Pancreas (tissue), 10 donors: ENCODE results near the gene SFSWAP. TPM values are rescaled to one million over a fixed set of nuclear protein-coding genes. Genes with fewer than 3 reads are reported as not detected.

ENCODE experiments used
- ATAC-seq, 4 donors: fragments of 200-7000 bp; cut with Tn5 transposase; one replicate each; pipeline versions ENCODE4 v1.8.0 to v1.9.1; 2020; ENCODE audit warnings: mild to moderate bottlenecking in 4 of 4, moderate library complexity in 4 of 4
- DNase-seq, 6 donors: peaks; one replicate each; pipeline ENCODE4 v3.0.0-alpha.2; 2020
- FAIRE-seq: peaks from 2 replicates; lab custom pipeline; 2012; peaks lifted over from hg19 to GRCh38; lab: Jason Lieb, UNC
- H3K27ac ChIP-seq, 4 donors: fragments of 200-600 bp; sonication (generic); 1 replicate in 3 of 4; 2 replicates in 1 of 4; pipeline versions ENCODE4 v1.5.0 to v1.8.0; 2020
- H3K27me3 ChIP-seq, 4 donors: fragments of 200-600 bp; one replicate each; pipeline ENCODE4 v1.8.0; 2021
- H3K36me3 ChIP-seq, 3 donors: fragments of 200-600 bp; sonication (generic) in 1 of 3; one replicate each; pipeline versions ENCODE4 v1.5.0 to v1.8.0; 2020 to 2021
- H3K4me1 ChIP-seq, 3 donors: fragments of 200-600 bp; one replicate each; pipeline ENCODE4 v1.8.0; 2021
- H3K4me3 ChIP-seq, 4 donors: fragments of 200-600 bp; sonication (generic) in 2 of 4; one replicate each; pipeline versions ENCODE4 v1.5.0 to v1.8.0; 2020 to 2021
- H3K9me3 ChIP-seq, 4 donors: fragments of 200-600 bp; one replicate each; pipeline ENCODE4 v1.8.0; 2021
- WGBS, 2 donors: extraction: QIAGEN DNeasy Blood & Tissue Kit; methylation state at CpG; one replicate each; pipeline ENCODE4 v1.1.7; 2013; 5-methylcytosine and 5-hydroxymethylcytosine counted together
- intact Hi-C, 3 donors: fragments of 100-400 bp; cut with DNase I; formaldehyde crosslinking; loops; one replicate each; pipeline versions ENCODE4 v1.11.1 to v1.14.2; 2022
- polyA plus RNA-seq, 2 donors: library from polyadenylated mRNA; stranded (reverse); fragments of 200-250 nt; gene quantifications; one replicate each; pipeline ENCODE4 v1.2.3, GENCODE V29; 2013
- total RNA-seq, 6 donors: library from RNA; stranded (reverse); fragmentation: NEBNext Ultra II Directional in 4 of 6; extraction: Animal tissue kit (Norgen Biotek cat#: 25700) in 4 of 6; gene quantifications; one replicate each; pipeline versions ENCODE4 v1.2.1 to v1.2.4, GENCODE V29; 2021 to 2023
- TF ChIP-seq, protein P1 (sequence below), 4 donors: fragments of 200-600 bp; sonication (generic) in 3 of 4; IDR thresholded peaks; one replicate each; pipeline versions ENCODE4 v1.5.0 to v1.8.0; 2021; ENCODE audit warnings: antibody characterized with exemption in 4 of 4
- donor health status: healthy with polysubstance abuse.
- donor health status: DM: no; HTN: no; CAD: no; lungs with moderate emphysema.
- donor health status: DM: no; HTN: no; CAD: no.
- donor health status: control.
- donor health status: control.
- donor health status: Bipolar disorder and iron deficiency.
- donor health status: DM: yes; HTN: yes; CAD: no.
- donor health status: DM: no; HTN: no; CAD: no.
- donor health status: DM: no; HTN: no; CAD: no.
- donor health status: DM: yes; HTN: yes; CAD: no.

SFSWAP gene
- total and polyA plus RNA-seq, 8 donors: 12.9 to 50.7 (median 20.6) TPM

GRCh38 chr12:131725503-131725902, 14.6 kb downstream of the SFSWAP start:
- Histone ChIP-seq H3K36me3 (peaks cover 8 to 68% (median 31%) of the 10 kb centered on the region in 3 donors), H3K4me3 (no peak overlapping the region), H3K27ac (no peak overlapping the region), H3K4me1 (no peaks in the 10 kb centered on the region), H3K27me3 (no peaks in the 10 kb centered on the region), H3K9me3 (no peaks in the 10 kb centered on the region)
- intact Hi-C loops: no loop called here
- ATAC-seq (no peak), FAIRE-seq (no peak), DNase-seq (no peak)
- whole genome bisulfite sequencing, 2 donors: 94 to 97% methylated on average over 11 of the region's 11 CpGs
- TF ChIP-seq, protein P1, sequence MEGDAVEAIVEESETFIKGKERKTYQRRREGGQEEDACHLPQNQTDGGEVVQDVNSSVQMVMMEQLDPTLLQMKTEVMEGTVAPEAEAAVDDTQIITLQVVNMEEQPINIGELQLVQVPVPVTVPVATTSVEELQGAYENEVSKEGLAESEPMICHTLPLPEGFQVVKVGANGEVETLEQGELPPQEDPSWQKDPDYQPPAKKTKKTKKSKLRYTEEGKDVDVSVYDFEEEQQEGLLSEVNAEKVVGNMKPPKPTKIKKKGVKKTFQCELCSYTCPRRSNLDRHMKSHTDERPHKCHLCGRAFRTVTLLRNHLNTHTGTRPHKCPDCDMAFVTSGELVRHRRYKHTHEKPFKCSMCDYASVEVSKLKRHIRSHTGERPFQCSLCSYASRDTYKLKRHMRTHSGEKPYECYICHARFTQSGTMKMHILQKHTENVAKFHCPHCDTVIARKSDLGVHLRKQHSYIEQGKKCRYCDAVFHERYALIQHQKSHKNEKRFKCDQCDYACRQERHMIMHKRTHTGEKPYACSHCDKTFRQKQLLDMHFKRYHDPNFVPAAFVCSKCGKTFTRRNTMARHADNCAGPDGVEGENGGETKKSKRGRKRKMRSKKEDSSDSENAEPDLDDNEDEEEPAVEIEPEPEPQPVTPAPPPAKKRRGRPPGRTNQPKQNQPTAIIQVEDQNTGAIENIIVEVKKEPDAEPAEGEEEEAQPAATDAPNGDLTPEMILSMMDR (IDR thresholded peaks at IDR 0.05): no peak

GRCh38 chr12:131728720-131729119, 17.8 kb downstream of the SFSWAP start:
- WGBS, 2 donors: 87 to 93% methylated on average over 8 of the region's 8 CpGs
- H3K4me3 ChIP-seq: no peak overlapping the region
- intact Hi-C loops: no loop called here
- DNase-seq (no peak), FAIRE-seq (no peak), ATAC-seq (no peak)
- no peaks in the 10 kb centered on the region for H3K4me1 ChIP-seq
- H3K9me3 ChIP-seq: no peaks in the 10 kb centered on the region
- H3K27ac ChIP-seq: no peak overlapping the region
- peaks cover 8 to 65% (median 34%) of the 10 kb centered on the region in 3 donors for H3K36me3 ChIP-seq
- TF ChIP-seq, protein P1 (IDR thresholded peaks at IDR 0.05): no peak
- no peaks in the 10 kb centered on the region for H3K27me3 ChIP-seq

DNA sequence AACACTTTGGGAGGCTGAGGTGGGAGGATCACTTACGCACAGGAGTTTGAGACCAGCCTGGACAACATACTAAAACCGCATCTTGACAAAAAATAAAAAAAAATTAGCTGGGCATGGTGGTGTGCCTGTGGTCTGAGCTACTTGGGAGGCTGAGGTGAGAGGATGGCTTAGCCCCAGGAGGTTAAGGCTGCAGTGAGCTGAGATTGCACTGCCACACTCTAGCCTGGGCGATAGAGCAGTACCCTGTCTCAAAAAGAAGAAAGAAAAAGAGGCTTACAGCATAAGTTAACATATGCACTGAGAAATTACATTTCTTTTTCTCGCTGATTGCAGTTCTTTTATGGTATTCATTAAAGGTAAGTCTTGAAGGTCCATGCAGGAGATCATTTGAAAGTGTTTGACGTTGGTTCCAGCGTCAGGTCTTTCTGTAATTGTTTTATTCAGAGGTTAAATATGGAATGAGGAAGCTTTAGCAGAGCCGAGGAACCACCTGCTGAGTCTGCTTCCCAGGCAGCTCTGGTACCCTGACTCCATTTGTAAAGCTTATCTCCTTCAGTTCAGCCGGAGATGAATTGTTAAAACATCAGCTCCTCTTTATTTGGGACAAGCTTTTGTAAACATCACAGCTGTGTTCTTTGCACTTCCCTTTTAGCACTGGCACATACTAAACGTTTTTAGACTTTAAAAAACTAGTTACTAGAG, 18.5 kb downstream of the SFSWAP start:
- Histone ChIP-seq H3K4me3 (no peak overlapping the region), H3K27me3 (no peaks in the 10 kb centered on the region), H3K9me3 (no peaks in the 10 kb centered on the region), H3K4me1 (no peaks in the 10 kb centered on the region), H3K27ac (no peak overlapping the region), H3K36me3 (peaks cover 8 to 71% (median 41%) of the 10 kb centered on the region in 3 donors)
- intact Hi-C loops: no loop called here
- TF ChIP-seq, protein P1 (IDR thresholded peaks at IDR 0.05): no peak
- DNase-seq (no peak), ATAC-seq (no peak), FAIRE-seq (no peak)
- 79% methylated on average over 9 of the region's 9 CpGs for WGBS, 2 donors

GRCh38 chr12:131732996-131733615, 22.2 kb downstream of the SFSWAP start:
- 94 to 95% methylated on average over 21 of the region's 21 CpGs for WGBS, 2 donors
- Histone ChIP-seq H3K4me3 (no peak overlapping the region), H3K27ac (no peak overlapping the region), H3K9me3 (no peaks in the 10 kb centered on the region), H3K27me3 (no peaks in the 10 kb centered on the region), H3K36me3 (peaks cover 8 to 70% (median 40%) of the 10 kb centered on the region in 3 donors), H3K4me1 (no peaks in the 10 kb centered on the region)
- ATAC-seq (no peak), FAIRE-seq (no peak), DNase-seq (no peak)
- intact Hi-C loops: no loop called here
- TF ChIP-seq, protein P1 (IDR thresholded peaks at IDR 0.05): no peak

DNA sequence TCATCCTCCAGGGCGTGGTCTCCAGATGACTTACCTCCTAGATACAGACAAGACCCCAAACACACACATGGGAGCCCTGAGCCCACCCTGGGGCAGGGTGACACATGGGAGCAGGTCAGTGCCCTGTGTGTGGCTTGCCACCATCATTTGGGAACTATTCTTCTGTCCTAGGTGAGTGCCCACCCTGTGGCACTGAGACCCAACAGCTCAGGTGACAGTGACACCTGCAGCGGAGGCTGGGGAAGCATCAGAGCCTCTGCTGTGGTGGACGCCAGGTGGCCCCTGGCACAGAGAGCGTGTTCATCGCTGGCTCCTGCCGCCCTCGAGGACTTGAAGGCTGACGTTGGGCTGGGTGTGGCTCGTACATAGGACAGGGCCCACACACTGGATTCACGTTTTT, 23.0 kb downstream of the SFSWAP start:
- TF ChIP-seq, protein P1 (IDR thresholded peaks at IDR 0.05): no peak
- WGBS, 2 donors: 88 to 92% methylated on average over 10 of the region's 10 CpGs
- FAIRE-seq: no peak
- Histone ChIP-seq H3K4me3 (no peak overlapping the region), H3K4me1 (no peaks in the 10 kb centered on the region), H3K36me3 (peaks cover 6 to 63% (median 33%) of the 10 kb centered on the region in 3 donors), H3K27ac (no peak overlapping the region), H3K9me3 (no peaks in the 10 kb centered on the region), H3K27me3 (no peaks in the 10 kb centered on the region)
- no peak for ATAC-seq
- intact Hi-C loops: no loop called here
- no peak for DNase-seq
